Activated T-cell treated with anti-CD3 and anti-CD28 coated beads, Interleukin-2, amount 50 U/mL, for 72 hours (primary cell): ENCODE measurements around the gene MAPK8. TPM values are rescaled to one million over a fixed set of nuclear protein-coding genes. Genes with fewer than 3 reads are reported as not detected.
A peak's percentile ranks its signal among the peaks of the same experiment; 100 is the strongest.

Source experiments
- ATAC-seq, 2 donors: fragments of 150-1000 bp; cut with Tn5 transposase; replicated peaks in 1 of 2; 2 replicates each; pipeline ENCODE4 v1.10.0; 2021; ENCODE audit warnings: moderate library complexity in 2 of 2, mild to moderate bottlenecking in 1 of 2
- DNase-seq, 2 donors: peaks; one replicate each; pipeline ENCODE4 v3.0.0; 2021 to 2022; ENCODE audit warnings: mixed read lengths in 1 of 2
- H3K27ac Mint-ChIP-seq: one replicate; pipeline ENCODE4 v1.8.0; 2022; ENCODE audit warnings: mild to moderate bottlenecking, moderate library complexity, mixed read lengths
- H3K27me3 Mint-ChIP-seq: one replicate; pipeline ENCODE4 v1.8.0; 2022; ENCODE audit warnings: low read depth, mixed read lengths
- H3K36me3 Mint-ChIP-seq, 2 donors: one replicate each; pipeline ENCODE4 v1.8.0; 2022; ENCODE audit warnings: mixed read lengths in 2 of 2, mild to moderate bottlenecking in 1 of 2; ENCODE audit not compliant: insufficient read depth in 2 of 2
- H3K4me1 Mint-ChIP-seq: one replicate; pipeline ENCODE4 v1.8.0; 2022; ENCODE audit warnings: low read depth, mixed read lengths
- H3K4me3 Mint-ChIP-seq, 2 donors: one replicate each; pipeline ENCODE4 v1.8.0; 2022; ENCODE audit warnings: mild to moderate bottlenecking in 2 of 2, mixed read lengths in 2 of 2, moderate library complexity in 2 of 2
- H3K9me3 Mint-ChIP-seq, 2 donors: one replicate each; pipeline ENCODE4 v1.8.0; 2022; ENCODE audit warnings: mixed read lengths in 2 of 2
- total RNA-seq, 2 donors: library from RNA; stranded (reverse); gene quantifications; one replicate each; pipeline ENCODE4 v1.2.3, GENCODE V29; 2022

The MAPK8 gene
- total RNA-seq, 2 donors from 2014 or later, result 43.3 to 60.2 TPM

DNA sequence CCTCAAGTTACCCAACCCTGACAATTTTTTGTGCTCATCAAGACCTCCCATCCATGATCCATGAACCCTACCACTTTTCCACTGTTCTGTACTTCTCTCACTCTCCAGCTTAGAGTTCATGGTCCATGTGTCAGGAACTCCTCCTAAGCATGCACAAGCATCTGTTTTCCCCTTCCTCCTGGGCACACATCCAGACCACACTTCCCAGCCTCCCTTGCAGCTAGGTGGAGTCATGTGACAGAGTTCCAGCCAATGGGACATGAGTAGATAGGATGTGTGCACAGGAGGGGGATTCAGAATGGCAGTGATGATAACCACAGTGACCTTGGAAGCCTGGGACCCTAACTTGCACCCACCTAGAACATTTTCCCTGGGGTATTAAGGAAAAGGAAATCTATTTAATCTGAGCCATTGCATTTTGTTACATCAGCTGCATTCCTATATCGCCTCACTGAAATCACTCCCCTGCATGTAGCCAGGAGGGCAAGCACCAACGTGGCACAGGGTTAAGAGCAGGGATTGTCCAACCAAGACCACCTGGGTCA is 22.4 kb upstream of the MAPK8 start:
- ATAC-seq, result no peak
- Mint-ChIP-seq H3K4me3 (no peak overlapping the region), H3K27ac (no peak overlapping the region), H3K27me3 (peaks cover 23% of the 10 kb centered on the region), H3K9me3 (peaks cover 1 to 12% of the 10 kb centered on the region in 2 donors), H3K4me1 (peaks cover 12% of the 10 kb centered on the region), H3K36me3 (peaks cover 0 to 6% of the 10 kb centered on the region in 2 donors)
- no peak for DNase-seq

- ATAC-seq (no peak), DNase-seq (no peak)
- peaks cover 17% of the 10 kb centered on the region for H3K4me1 Mint-ChIP-seq
- peaks cover 1 to 12% of the 10 kb centered on the region in 2 donors for H3K9me3 Mint-ChIP-seq
- H3K27me3 Mint-ChIP-seq, result peaks cover 25% of the 10 kb centered on the region
- no peak overlapping the region for H3K4me3 Mint-ChIP-seq
- no peak overlapping the region for H3K27ac Mint-ChIP-seq
- peaks cover 0 to 6% of the 10 kb centered on the region in 2 donors for H3K36me3 Mint-ChIP-seq
Observed at GRCh38 chr10:48284811-48285210, 21.7 kb upstream of the MAPK8 start.

- Mint-ChIP-seq H3K4me3 (no peak overlapping the region), H3K36me3 (peaks cover 0 to 6% of the 10 kb centered on the region in 2 donors), H3K4me1 (peaks cover 21% of the 10 kb centered on the region), H3K27me3 (peaks cover 34% of the 10 kb centered on the region), H3K9me3 (peaks cover 1 to 12% of the 10 kb centered on the region in 2 donors), H3K27ac (no peak overlapping the region)
- ATAC-seq, result no peak
- DNase-seq, result no peak
Observed at GRCh38 chr10:48285710-48286109, 20.8 kb upstream of the MAPK8 start.

DNA sequence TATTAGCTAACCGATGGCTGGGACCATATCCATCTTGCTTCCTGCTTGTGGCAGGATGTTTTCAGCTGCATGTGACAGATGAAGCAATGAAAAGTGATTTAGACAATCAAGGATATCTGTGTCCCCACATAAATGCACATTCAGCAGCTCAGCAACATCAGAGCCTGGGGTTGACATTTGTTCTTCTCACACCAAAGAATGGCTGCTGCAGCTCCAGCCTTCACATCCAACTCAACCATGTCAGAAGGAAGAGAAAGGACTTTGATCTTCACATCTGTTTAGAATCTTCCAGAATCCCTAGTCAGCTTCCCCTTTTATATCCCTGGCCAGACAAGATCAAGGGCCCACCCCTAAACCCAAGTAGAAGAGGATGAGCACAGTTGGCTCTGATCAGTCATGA is 20.1 kb upstream of the MAPK8 start:
- Mint-ChIP-seq H3K9me3 (peaks cover 1 to 8% of the 10 kb centered on the region in 2 donors), H3K27me3 (peaks cover 36% of the 10 kb centered on the region), H3K4me3 (no peak overlapping the region), H3K4me1 (peaks cover 25% of the 10 kb centered on the region), H3K36me3 (peaks cover 0 to 6% of the 10 kb centered on the region in 2 donors), H3K27ac (no peak overlapping the region)
- no peak for DNase-seq
- ATAC-seq, result no peak

GRCh38 chr10:48287417-48288391 is 18.8 kb upstream of the MAPK8 start:
- H3K27me3 Mint-ChIP-seq, result peaks cover 36% of the 10 kb centered on the region
- ATAC-seq (peak; percentile 77 to 85), DNase-seq (no peak)
- peaks cover 0 to 5% of the 10 kb centered on the region in 2 donors for H3K36me3 Mint-ChIP-seq
- peaks cover 1 to 5% of the 10 kb centered on the region in 2 donors for H3K9me3 Mint-ChIP-seq
- H3K4me1 Mint-ChIP-seq, result peaks cover 28% of the 10 kb centered on the region
- H3K27ac Mint-ChIP-seq, result no peak overlapping the region
- no peak overlapping the region for H3K4me3 Mint-ChIP-seq

- H3K27ac Mint-ChIP-seq, result no peak overlapping the region
- H3K27me3 Mint-ChIP-seq, result peaks cover 36% of the 10 kb centered on the region
- H3K4me3 Mint-ChIP-seq, result no peak overlapping the region
- H3K4me1 Mint-ChIP-seq, result peaks cover 28% of the 10 kb centered on the region
- peaks cover 0 to 4% of the 10 kb centered on the region in 2 donors for H3K36me3 Mint-ChIP-seq
- H3K9me3 Mint-ChIP-seq, result peaks cover under 1 to 4% of the 10 kb centered on the region in 2 donors
- DNase-seq (no peak), ATAC-seq (no peak)
Observed at GRCh38 chr10:48288661-48289060, 17.8 kb upstream of the MAPK8 start.

DNA sequence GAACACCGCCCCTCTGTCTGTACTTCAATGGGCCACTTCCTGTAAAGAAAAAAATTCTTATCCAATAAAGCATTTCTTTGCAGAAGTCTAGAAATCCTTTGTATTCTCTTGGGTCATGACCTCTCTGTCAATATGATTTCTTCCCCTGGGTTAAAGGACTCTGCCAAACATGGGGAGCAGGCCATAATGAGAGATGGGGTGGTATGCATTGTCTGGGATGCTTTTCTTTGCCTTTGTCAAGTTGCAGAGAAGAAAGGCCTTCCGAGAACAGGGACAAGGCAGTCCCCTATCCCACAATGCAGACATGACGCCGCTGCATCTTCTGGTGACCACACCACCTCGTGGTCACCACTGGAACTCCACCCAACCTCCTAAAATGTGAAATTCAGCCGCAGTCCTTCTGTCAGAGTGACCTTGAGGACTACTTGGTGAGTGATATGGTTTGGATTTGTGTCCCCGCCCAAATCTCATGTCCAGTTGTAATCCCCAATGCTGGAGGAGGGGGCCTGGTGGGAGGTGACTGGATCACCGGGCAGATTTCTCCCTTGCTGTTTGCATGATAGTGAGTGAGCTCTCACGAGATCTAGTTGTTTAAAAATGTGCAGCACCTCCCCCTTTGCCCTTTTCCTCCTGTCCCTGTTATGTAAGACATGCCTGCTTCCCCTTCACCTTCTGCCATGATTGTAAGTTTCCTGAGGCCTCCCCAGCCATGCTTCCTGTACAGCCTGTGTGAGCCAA is 16.8 kb upstream of the MAPK8 start:
- Mint-ChIP-seq H3K9me3 (no peaks in the 10 kb centered on the region), H3K36me3 (no peaks in the 10 kb centered on the region), H3K4me1 (peaks cover 28% of the 10 kb centered on the region), H3K4me3 (no peak overlapping the region), H3K27ac (no peak overlapping the region), H3K27me3 (peaks cover 35% of the 10 kb centered on the region)
- peak; percentile 35 to 57 for DNase-seq
- peak; percentile 49 to 67 for ATAC-seq

DNA sequence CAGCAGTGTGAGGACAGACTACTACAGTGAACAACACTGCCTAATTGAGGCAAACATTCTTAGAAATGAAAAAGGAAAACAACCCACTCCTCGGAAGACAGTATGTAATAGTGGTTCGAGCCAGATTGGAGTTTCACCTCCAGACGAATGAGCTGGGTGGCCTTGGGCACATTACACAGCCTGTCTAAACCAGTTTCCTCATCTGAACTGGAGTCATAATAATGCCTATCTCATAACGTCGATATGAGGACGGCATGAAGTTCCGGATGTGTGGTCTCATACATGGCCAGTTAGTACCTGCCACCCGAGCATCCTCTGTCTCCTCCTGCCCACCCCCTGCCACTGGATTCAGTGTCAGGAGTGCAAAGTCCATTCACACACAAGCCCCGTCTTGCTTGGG is 16.2 kb upstream of the MAPK8 start:
- ATAC-seq, result no peak
- no peak overlapping the region for H3K27ac Mint-ChIP-seq
- H3K36me3 Mint-ChIP-seq, result no peaks in the 10 kb centered on the region
- DNase-seq, result no peak
- no peak overlapping the region for H3K4me3 Mint-ChIP-seq
- peaks cover 28% of the 10 kb centered on the region for H3K4me1 Mint-ChIP-seq
- H3K27me3 Mint-ChIP-seq, result peaks cover 29% of the 10 kb centered on the region
- no peaks in the 10 kb centered on the region for H3K9me3 Mint-ChIP-seq

DNA sequence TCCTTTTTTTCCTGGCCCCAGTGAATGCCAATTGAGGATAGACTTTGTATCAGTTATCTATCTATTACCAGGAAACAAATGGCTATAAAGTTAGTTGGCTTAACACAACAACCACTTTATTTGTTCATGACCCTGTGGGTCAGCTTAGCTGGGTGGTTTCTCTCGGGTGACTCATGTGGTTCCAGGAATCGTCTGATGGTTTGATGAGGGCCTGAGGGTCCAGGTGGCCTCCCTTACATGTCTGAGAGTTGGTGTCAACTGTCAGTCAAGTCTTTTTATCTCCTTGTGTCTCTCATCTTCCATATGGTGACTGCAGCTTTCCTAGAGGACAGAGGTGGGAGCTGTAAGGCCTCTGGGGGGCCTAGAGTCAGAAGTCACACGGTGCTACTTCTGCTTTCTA is 15.3 kb upstream of the MAPK8 start:
- Mint-ChIP-seq H3K27ac (no peak overlapping the region), H3K27me3 (peaks cover 20% of the 10 kb centered on the region), H3K4me3 (no peak overlapping the region), H3K9me3 (no peaks in the 10 kb centered on the region), H3K4me1 (peaks cover 28% of the 10 kb centered on the region), H3K36me3 (no peaks in the 10 kb centered on the region)
- ATAC-seq (no peak), DNase-seq (no peak)

GRCh38 chr10:48292616-48293015 is 13.9 kb upstream of the MAPK8 start:
- H3K4me1 Mint-ChIP-seq, result peaks cover 22% of the 10 kb centered on the region

GRCh38 chr10:48294431-48294830 is 12.0 kb upstream of the MAPK8 start:
- ATAC-seq (no peak), DNase-seq (no peak)
- Mint-ChIP-seq H3K9me3 (no peaks in the 10 kb centered on the region), H3K27me3 (peaks cover 13% of the 10 kb centered on the region), H3K27ac (no peak overlapping the region), H3K36me3 (no peaks in the 10 kb centered on the region), H3K4me3 (no peak overlapping the region), H3K4me1 (peaks cover 14% of the 10 kb centered on the region)

More at GRCh38 chr10:48292616-48293015, 13.9 kb upstream of the MAPK8 start:
- Mint-ChIP-seq H3K36me3 (no peaks in the 10 kb centered on the region), H3K4me3 (no peak overlapping the region), H3K27ac (no peak overlapping the region), H3K27me3 (peaks cover 13% of the 10 kb centered on the region), H3K9me3 (no peaks in the 10 kb centered on the region)
- DNase-seq, result no peak
- ATAC-seq, result no peak

- H3K4me1 Mint-ChIP-seq, result no peaks in the 10 kb centered on the region
- no peaks in the 10 kb centered on the region for H3K27me3 Mint-ChIP-seq
- ATAC-seq (no peak), DNase-seq (no peak)
- H3K36me3 Mint-ChIP-seq, result no peaks in the 10 kb centered on the region
- H3K4me3 Mint-ChIP-seq, result no peak overlapping the region
- H3K9me3 Mint-ChIP-seq, result no peaks in the 10 kb centered on the region
- H3K27ac Mint-ChIP-seq, result no peak overlapping the region
Observed at GRCh38 chr10:48296576-48297098, 9.8 kb upstream of the MAPK8 start.

GRCh38 chr10:48299066-48299465 is 7.4 kb upstream of the MAPK8 start:
- no peak overlapping the region for H3K4me3 Mint-ChIP-seq
- H3K9me3 Mint-ChIP-seq, result no peaks in the 10 kb centered on the region
- DNase-seq (no peak), ATAC-seq (no peak)
- no peaks in the 10 kb centered on the region for H3K27me3 Mint-ChIP-seq
- H3K4me1 Mint-ChIP-seq, result no peaks in the 10 kb centered on the region
- no peaks in the 10 kb centered on the region for H3K36me3 Mint-ChIP-seq
- H3K27ac Mint-ChIP-seq, result no peak overlapping the region
